K562 (cell line): ENCODE data around the gene COL23A1. TPM values are rescaled to one million over a fixed set of nuclear protein-coding genes. Genes with fewer than 3 reads are reported as not detected.

Experiments used
- ATAC-seq: fragments of 200-7000 bp; cut with Tn5 transposase; 3 replicates; pipeline ENCODE4 v1.9.1; 2020; ENCODE audit warnings: moderate library complexity
- BruUV-seq: library from RNA; stranded (reverse); fragments of 400-500 nt; replicated peaks from 2 replicates; lab custom pipeline; 2021; lab: Mats Ljungman, UMichigan
- CTCF ChIA-PET: fragments of 300-600 bp; formaldehyde crosslinking; extraction: SDS; loops from one replicate; lab custom pipeline; 2021; ENCODE audit warnings: low intra/inter-chr PET ratio; lab: Yijun Ruan, JAX
- POLR2A ChIA-PET: fragments of 300-600, 350-650 bp; sonication (Branson Sonifier 250); formaldehyde crosslinking; extraction: SDS; loops from one replicate; lab custom pipeline; 2021; ENCODE audit warnings: antibody characterized with exemption, inconsistent platforms; lab: Yijun Ruan, JAX
- DNase-seq, 4 experiments: peaks; one replicate each; pipeline versions ENCODE4 v3.0.0 to v3.0.0-alpha.2; 2011 to 2018; ENCODE audit warnings: low spot score in 3 of 4, mixed read lengths in 3 of 4; ENCODE audit errors: extremely low read depth in 1 of 4
- FAIRE-seq: peaks from 2 replicates; lab custom pipeline; 2011; peaks lifted over from hg19 to GRCh38; lab: Jason Lieb, UNC
- H2AFZ ChIP-seq: 2 replicates; pipeline ENCODE4 v1.6.0; 2011; ENCODE audit warnings: low read depth, low read length, control low read depth, inconsistent platforms
- H3K27ac ChIP-seq: fragments of 200-600 bp; 3 replicates; pipeline ENCODE4 v1.8.0; 2011; ENCODE audit warnings: low read depth, mild to moderate bottlenecking, control low read depth, inconsistent platforms, low read length, moderate library complexity, mixed read lengths; ENCODE audit errors: extremely low read depth
- H3K27me3 ChIP-seq, 2 experiments: fragments of 300-600 bp in 1 of 2; 2 replicates in 1 of 2; 3 replicates in 1 of 2; pipeline versions ENCODE4 v1.6.0 to v1.8.0; 2011; ENCODE audit warnings: inconsistent platforms in 2 of 2, low read length in 2 of 2, mild to moderate bottlenecking in 1 of 2, mixed read lengths in 1 of 2, moderate library complexity in 1 of 2; ENCODE audit not compliant: control insufficient read depth in 2 of 2, insufficient read depth in 2 of 2
- H3K36me3 ChIP-seq: fragments of 300-600 bp; 3 replicates; pipeline ENCODE4 v1.8.0; 2011; ENCODE audit warnings: mild to moderate bottlenecking, low read length, inconsistent platforms; ENCODE audit not compliant: control insufficient read depth, insufficient read depth
- H3K4me1 ChIP-seq, 2 experiments: fragments of 200-600 bp in 1 of 2; replicated peaks in 1 of 2; 2 replicates in 1 of 2; 3 replicates in 1 of 2; pipeline versions ENCODE4 v1.5.1 to v1.8.0; 2011; ENCODE audit warnings: inconsistent platforms in 2 of 2, low read length in 2 of 2, mild to moderate bottlenecking in 1 of 2, mixed read lengths in 1 of 2, moderate library complexity in 1 of 2; ENCODE audit not compliant: control insufficient read depth in 2 of 2, insufficient read depth in 2 of 2
- H3K4me2 ChIP-seq: 2 replicates; pipeline ENCODE4 v1.6.1; 2011; ENCODE audit warnings: low read length, control low read depth, inconsistent platforms, mixed read lengths; ENCODE audit not compliant: insufficient read depth
- H3K4me3 ChIP-seq: fragments of 200-600 bp; sonication (generic), shearing (Covaris generic); 2 replicates; pipeline ENCODE4 v1.5.1; 2016; ENCODE audit warnings: control low read depth, inconsistent platforms
- H3K79me2 ChIP-seq: fragments of 200-600 bp; 3 replicates; pipeline ENCODE4 v1.8.0; 2011; ENCODE audit warnings: low read length, inconsistent platforms; ENCODE audit not compliant: control insufficient read depth, insufficient read depth
- H3K9ac ChIP-seq, 2 experiments: 2 replicates each; pipeline versions ENCODE4 v1.6.0 to v1.6.1; 2011; ENCODE audit warnings: low read depth in 2 of 2, low read length in 2 of 2, control low read depth in 1 of 2, inconsistent platforms in 1 of 2, mild to moderate bottlenecking in 1 of 2, mixed read lengths in 1 of 2; ENCODE audit not compliant: insufficient read depth in 1 of 2
- H3K9me1 ChIP-seq: one replicate; pipeline ENCODE4 v1.6.0; 2011; ENCODE audit warnings: inconsistent platforms, mild to moderate bottlenecking, low read length, moderate library complexity; ENCODE audit not compliant: control insufficient read depth, insufficient read depth
- H3K9me3 ChIP-seq: replicated peaks from 2 replicates; pipeline ENCODE4 v1.5.1; 2011; ENCODE audit warnings: low read depth, low read length, inconsistent platforms; ENCODE audit not compliant: control insufficient read depth, insufficient read depth
- H4K20me1 ChIP-seq: replicated peaks from 2 replicates; pipeline ENCODE4 v1.6.1; 2011; ENCODE audit warnings: low read length, inconsistent platforms, mixed read lengths; ENCODE audit not compliant: control insufficient read depth, insufficient read depth
- EHMT2 ChIP-seq: fragments of 450-650 bp; IDR thresholded peaks from 2 replicates; pipeline ENCODE4 v1.6.1; 2018; ENCODE audit warnings: antibody characterized with exemption
- HDAC6 ChIP-seq: IDR thresholded peaks from 2 replicates; pipeline ENCODE4 v1.6.1; 2012; ENCODE audit warnings: low read depth, mild to moderate bottlenecking, control low read depth, inconsistent platforms, low read length, moderate library complexity
- KLF6 ChIP-seq: fragments of 250-450 bp; sonication (Bioruptor Pico); IDR thresholded peaks from 2 replicates; pipeline ENCODE4 v1.4.0; 2020; ENCODE audit warnings: mild to moderate bottlenecking, moderate library complexity, borderline replicate concordance
- MEF2A ChIP-seq: IDR thresholded peaks from 2 replicates; pipeline ENCODE4 v1.6.1; 2011; ENCODE audit warnings: low read depth, mild to moderate bottlenecking, low read length, moderate library complexity; ENCODE audit not compliant: control insufficient read depth
- ZKSCAN3 ChIP-seq: fragments of 250-450 bp; sonication (Bioruptor Pico); IDR thresholded peaks from 2 replicates; pipeline ENCODE4 v1.4.0; 2020
- ZKSCAN8 ChIP-seq: fragments of 200-800 bp; sonication (Bioruptor generic); IDR thresholded peaks from 2 replicates; pipeline ENCODE4 v1.6.1; 2016; ENCODE audit warnings: missing genetic modification characterization, missing compliant biosample characterization
- ZNF143 ChIP-seq: sonication (generic); formaldehyde crosslinking; IDR thresholded peaks from 2 replicates; pipeline ENCODE4 v1.9.0; 2022; ENCODE audit warnings: mild to moderate bottlenecking, missing genetic modification reagents
- ZNF24 ChIP-seq: fragments of 450-650 bp; IDR thresholded peaks from 2 replicates; pipeline ENCODE4 v1.6.1; 2016
- ZZZ3 ChIP-seq: fragments of 450-650 bp; IDR thresholded peaks from 2 replicates; pipeline ENCODE4 v1.6.1; 2016; ENCODE audit warnings: antibody characterized with exemption, mild to moderate bottlenecking, moderate library complexity
- whole genome bisulfite sequencing: fragments of 100-300 bp; shearing (Covaris generic); methylation state at CpG from one replicate; pipeline ENCODE4 v1.1.6; 2016; ENCODE audit warnings: low coverage, mixed read lengths; ENCODE audit not compliant: insufficient coverage; ENCODE audit errors: missing lambda C conversion rate; 5-methylcytosine and 5-hydroxymethylcytosine counted together
- in situ Hi-C: fragments of 300-500 bp; cut with MboI; formaldehyde crosslinking; loops from 4 replicates; pipeline ENCODE4 v1.15.0; 2018; ENCODE audit warnings: inconsistent platforms, mixed read lengths
- intact Hi-C: fragments of 100-400 bp; cut with micrococcal nuclease; formaldehyde crosslinking; loops from 2 replicates; pipeline ENCODE4 v1.14.2; 2022
- polyA plus RNA-seq, 8 experiments: library from polyadenylated mRNA; depleted of rRNA in 4 of 8; stranded (reverse) in 5 of 8; unstranded in 3 of 8; fragments of >200 nt; fragmentation: Nextera tagmentation in 2 of 8; fragmentation: Illumina TruSeq in 1 of 8; extraction: Ambion mirVana in 2 of 8; extraction: Trizol in 1 of 8; gene quantifications; 2 replicates each; pipeline versions ENCODE4 v1.2.1 to v1.2.3, GENCODE V29; 2011 to 2014; ENCODE audit warnings: inconsistent platforms in 1 of 8, missing spikeins in 1 of 8
- total RNA-seq, 7 experiments: library from RNA; depleted of rRNA in 6 of 7; stranded (reverse); fragments of >200 nt in 6 of 7; fragmentation: Illumina TruSeq in 2 of 7; extraction: Trizol in 2 of 7; gene quantifications; 2 replicates each; pipeline versions ENCODE4 v1.2.1 to v1.2.3, GENCODE V29; 2011 to 2021; ENCODE audit warnings: low replicate concordance in 1 of 7
- TF ChIP-seq, protein P1 (sequence below): sonication (generic); formaldehyde crosslinking; IDR thresholded peaks from 2 replicates; pipeline ENCODE4 v1.8.0; 2022; ENCODE audit warnings: mild to moderate bottlenecking, missing genetic modification reagents
- TF ChIP-seq, protein P2 (sequence below): fragments of 450-650 bp; IDR thresholded peaks from 2 replicates; pipeline ENCODE4 v1.7.0; 2016; ENCODE audit warnings: borderline replicate concordance
- TF ChIP-seq, protein P3 (sequence below): sonication (generic); formaldehyde crosslinking; IDR thresholded peaks from 2 replicates; pipeline ENCODE4 v1.8.0; 2022; ENCODE audit warnings: mild to moderate bottlenecking, missing genetic modification reagents, borderline replicate concordance
- TF ChIP-seq, protein P4 (sequence below): fragments of 250-450 bp; sonication (Bioruptor Pico); IDR thresholded peaks from 2 replicates; pipeline ENCODE4 v1.4.0; 2020

Gene COL23A1
- total and polyA plus RNA-seq, 9 of the 15 experiments (the other 6 are each of a cell fraction or from before 2014, with no cell fraction given): 0.09 TPM; not detected in 8

DNA sequence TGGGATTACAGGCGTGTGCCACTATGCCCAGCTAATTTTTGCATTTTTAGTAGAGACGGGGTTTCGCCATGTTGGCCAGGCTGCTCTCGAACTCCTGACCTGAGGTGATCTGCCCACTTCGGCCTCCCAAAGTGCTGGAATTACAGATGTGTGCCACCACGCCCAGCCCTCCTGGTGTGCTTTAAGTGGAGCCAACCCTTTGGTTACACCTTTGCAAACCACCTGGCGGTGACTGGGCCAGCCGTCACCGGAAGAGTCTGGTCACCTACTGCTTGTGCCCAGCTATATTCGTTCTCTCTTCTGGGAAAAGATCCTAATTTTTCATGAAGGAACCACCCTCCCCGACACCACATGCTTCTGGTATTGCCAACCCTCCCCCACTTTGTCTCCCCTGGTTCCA is 35.9 kb downstream of the COL23A1 start (continued):
- TF ChIP-seq, protein P1, sequence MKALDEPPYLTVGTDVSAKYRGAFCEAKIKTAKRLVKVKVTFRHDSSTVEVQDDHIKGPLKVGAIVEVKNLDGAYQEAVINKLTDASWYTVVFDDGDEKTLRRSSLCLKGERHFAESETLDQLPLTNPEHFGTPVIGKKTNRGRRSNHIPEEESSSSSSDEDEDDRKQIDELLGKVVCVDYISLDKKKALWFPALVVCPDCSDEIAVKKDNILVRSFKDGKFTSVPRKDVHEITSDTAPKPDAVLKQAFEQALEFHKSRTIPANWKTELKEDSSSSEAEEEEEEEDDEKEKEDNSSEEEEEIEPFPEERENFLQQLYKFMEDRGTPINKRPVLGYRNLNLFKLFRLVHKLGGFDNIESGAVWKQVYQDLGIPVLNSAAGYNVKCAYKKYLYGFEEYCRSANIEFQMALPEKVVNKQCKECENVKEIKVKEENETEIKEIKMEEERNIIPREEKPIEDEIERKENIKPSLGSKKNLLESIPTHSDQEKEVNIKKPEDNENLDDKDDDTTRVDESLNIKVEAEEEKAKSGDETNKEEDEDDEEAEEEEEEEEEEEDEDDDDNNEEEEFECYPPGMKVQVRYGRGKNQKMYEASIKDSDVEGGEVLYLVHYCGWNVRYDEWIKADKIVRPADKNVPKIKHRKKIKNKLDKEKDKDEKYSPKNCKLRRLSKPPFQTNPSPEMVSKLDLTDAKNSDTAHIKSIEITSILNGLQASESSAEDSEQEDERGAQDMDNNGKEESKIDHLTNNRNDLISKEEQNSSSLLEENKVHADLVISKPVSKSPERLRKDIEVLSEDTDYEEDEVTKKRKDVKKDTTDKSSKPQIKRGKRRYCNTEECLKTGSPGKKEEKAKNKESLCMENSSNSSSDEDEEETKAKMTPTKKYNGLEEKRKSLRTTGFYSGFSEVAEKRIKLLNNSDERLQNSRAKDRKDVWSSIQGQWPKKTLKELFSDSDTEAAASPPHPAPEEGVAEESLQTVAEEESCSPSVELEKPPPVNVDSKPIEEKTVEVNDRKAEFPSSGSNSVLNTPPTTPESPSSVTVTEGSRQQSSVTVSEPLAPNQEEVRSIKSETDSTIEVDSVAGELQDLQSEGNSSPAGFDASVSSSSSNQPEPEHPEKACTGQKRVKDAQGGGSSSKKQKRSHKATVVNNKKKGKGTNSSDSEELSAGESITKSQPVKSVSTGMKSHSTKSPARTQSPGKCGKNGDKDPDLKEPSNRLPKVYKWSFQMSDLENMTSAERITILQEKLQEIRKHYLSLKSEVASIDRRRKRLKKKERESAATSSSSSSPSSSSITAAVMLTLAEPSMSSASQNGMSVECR (CRISPR knock-in tag): no peak
- TF ChIP-seq ZNF24: no peak
- TF ChIP-seq KLF6: no peak

DNA sequence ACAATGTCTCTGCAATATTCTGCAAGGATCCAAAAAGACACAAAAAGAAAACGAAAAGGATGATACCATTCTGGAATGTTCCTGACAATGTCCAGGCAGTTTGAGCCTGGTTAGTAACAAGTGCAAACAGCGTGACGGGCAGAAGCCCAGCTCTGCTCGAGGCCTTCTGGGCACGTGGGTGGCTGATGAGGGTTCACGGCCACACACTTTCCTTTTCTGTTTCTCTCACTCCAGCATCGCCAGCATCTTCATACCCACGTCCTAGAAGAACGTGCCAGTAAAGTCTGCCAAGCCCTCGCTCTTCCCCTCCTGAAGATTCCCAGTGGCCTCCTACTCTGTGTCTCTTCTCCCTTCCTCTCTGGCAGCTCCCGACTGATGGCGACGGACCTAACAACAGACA is 36.7 kb downstream of the COL23A1 start:
- no peaks in the 10 kb centered on the region for H3K9me1 ChIP-seq
- FAIRE-seq (no peak), ATAC-seq (no peak), DNase-seq (no peak)
- H4K20me1 ChIP-seq: no peaks in the 10 kb centered on the region
- H3K27me3 ChIP-seq: peaks cover 0 to 20% of the 10 kb centered on the region in 2 experiments; a peak in 3 of 5 replicates
- H3K27ac ChIP-seq: no peak overlapping the region
- no peak overlapping the region for H3K4me3 ChIP-seq
- H2AFZ ChIP-seq: no peak overlapping the region
- POLR2A ChIA-PET: no interaction called here
- CTCF ChIA-PET: no interaction called here
- H3K9ac ChIP-seq: no peak overlapping the region
- BruUV-seq: no TSS peak
- in situ Hi-C loops (no loop called here), intact Hi-C loops (loop anchor here (5.0 kb wide), 2 partner anchors 271 to 316 kb away; no protein-coding TSS in a partner anchor)
- no peaks in the 10 kb centered on the region for H3K79me2 ChIP-seq
- H3K4me1 ChIP-seq: peaks cover 15 to 23% of the 10 kb centered on the region in 2 experiments; a peak in 4 of 5 replicates
- H3K4me2 ChIP-seq: no peak overlapping the region
- no peaks in the 10 kb centered on the region for H3K9me3 ChIP-seq
- WGBS: 58% methylated on average over 12 of the region's 13 CpGs
- no peaks in the 10 kb centered on the region for H3K36me3 ChIP-seq
- TF ChIP-seq ZZZ3 (no peak), ZKSCAN8 (CRISPR knock-in tag) (no peak), ZNF143 (CRISPR knock-in tag) (no peak), ZKSCAN3 (CRISPR knock-in tag) (no peak), EHMT2 (no peak), MEF2A (no peak), HDAC6 (no peak)
- TF ChIP-seq, protein P2, sequence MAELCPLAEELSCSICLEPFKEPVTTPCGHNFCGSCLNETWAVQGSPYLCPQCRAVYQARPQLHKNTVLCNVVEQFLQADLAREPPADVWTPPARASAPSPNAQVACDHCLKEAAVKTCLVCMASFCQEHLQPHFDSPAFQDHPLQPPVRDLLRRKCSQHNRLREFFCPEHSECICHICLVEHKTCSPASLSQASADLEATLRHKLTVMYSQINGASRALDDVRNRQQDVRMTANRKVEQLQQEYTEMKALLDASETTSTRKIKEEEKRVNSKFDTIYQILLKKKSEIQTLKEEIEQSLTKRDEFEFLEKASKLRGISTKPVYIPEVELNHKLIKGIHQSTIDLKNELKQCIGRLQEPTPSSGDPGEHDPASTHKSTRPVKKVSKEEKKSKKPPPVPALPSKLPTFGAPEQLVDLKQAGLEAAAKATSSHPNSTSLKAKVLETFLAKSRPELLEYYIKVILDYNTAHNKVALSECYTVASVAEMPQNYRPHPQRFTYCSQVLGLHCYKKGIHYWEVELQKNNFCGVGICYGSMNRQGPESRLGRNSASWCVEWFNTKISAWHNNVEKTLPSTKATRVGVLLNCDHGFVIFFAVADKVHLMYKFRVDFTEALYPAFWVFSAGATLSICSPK: no peak
- TF ChIP-seq, protein P3, sequence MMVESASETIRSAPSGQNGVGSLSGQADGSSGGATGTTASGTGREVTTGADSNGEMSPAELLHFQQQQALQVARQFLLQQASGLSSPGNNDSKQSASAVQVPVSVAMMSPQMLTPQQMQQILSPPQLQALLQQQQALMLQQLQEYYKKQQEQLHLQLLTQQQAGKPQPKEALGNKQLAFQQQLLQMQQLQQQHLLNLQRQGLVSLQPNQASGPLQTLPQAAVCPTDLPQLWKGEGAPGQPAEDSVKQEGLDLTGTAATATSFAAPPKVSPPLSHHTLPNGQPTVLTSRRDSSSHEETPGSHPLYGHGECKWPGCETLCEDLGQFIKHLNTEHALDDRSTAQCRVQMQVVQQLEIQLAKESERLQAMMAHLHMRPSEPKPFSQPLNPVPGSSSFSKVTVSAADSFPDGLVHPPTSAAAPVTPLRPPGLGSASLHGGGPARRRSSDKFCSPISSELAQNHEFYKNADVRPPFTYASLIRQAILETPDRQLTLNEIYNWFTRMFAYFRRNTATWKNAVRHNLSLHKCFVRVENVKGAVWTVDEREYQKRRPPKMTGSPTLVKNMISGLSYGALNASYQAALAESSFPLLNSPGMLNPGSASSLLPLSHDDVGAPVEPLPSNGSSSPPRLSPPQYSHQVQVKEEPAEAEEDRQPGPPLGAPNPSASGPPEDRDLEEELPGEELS (CRISPR knock-in tag): no peak
- TF ChIP-seq, protein P4, sequence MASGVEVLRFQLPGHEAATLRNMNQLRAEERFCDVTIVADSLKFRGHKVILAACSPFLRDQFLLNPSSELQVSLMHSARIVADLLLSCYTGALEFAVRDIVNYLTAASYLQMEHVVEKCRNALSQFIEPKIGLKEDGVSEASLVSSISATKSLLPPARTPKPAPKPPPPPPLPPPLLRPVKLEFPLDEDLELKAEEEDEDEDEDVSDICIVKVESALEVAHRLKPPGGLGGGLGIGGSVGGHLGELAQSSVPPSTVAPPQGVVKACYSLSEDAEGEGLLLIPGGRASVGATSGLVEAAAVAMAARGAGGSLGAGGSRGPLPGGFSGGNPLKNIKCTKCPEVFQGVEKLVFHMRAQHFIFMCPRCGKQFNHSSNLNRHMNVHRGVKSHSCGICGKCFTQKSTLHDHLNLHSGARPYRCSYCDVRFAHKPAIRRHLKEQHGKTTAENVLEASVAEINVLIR (CRISPR knock-in tag): no peak
